GM12878 (cell line): ENCODE measurements around the gene CTSS. TPM values are rescaled to one million over a fixed set of nuclear protein-coding genes. Genes with fewer than 3 reads are reported as not detected.

Experiments used
- ATAC-seq: fragments of 200-7000 bp; cut with Tn5 transposase; 3 replicates; pipeline ENCODE4 v1.9.1; 2020; ENCODE audit warnings: mild to moderate bottlenecking, moderate library complexity
- BruUV-seq: library from RNA; stranded (reverse); fragments of 400-500 nt; replicated peaks from 2 replicates; lab custom pipeline; 2021; lab: Mats Ljungman, UMichigan
- CTCF ChIA-PET: fragments of 300-600 bp; sonication (Branson Sonifier 250); formaldehyde crosslinking; extraction: SDS; loops from one replicate; lab custom pipeline; 2021; ENCODE audit warnings: inconsistent platforms; lab: Yijun Ruan, JAX
- POLR2A ChIA-PET: fragments of 350-600 bp; formaldehyde crosslinking; extraction: SDS; loops from one replicate; lab custom pipeline; 2021; ENCODE audit warnings: inconsistent platforms; lab: Charles Lee
- RAD21 ChIA-PET: fragments of 300-600 bp; sonication (Branson Sonifier 250); formaldehyde crosslinking; loops from one replicate; lab custom pipeline; 2023; ENCODE audit warnings: antibody characterized with exemption; ENCODE audit not compliant: unreplicated experiment; lab: Charles Lee
- SMC1A ChIA-PET: fragments of 300-600 bp; sonication (Branson Sonifier 250); formaldehyde crosslinking; loops from one replicate; lab custom pipeline; 2023; ENCODE audit not compliant: unreplicated experiment, uncharacterized antibody; lab: Charles Lee
- DNase-seq: peaks from one replicate; pipeline ENCODE4 v3.0.0-alpha.2; 2011; ENCODE audit warnings: low read depth, low spot score
- FAIRE-seq: peaks from 3 replicates; lab custom pipeline; 2011; peaks lifted over from hg19 to GRCh38; lab: Jason Lieb, UNC
- H2AFZ ChIP-seq: 2 replicates; pipeline ENCODE4 v1.6.0; 2011; ENCODE audit warnings: low read depth, low read length, control low read depth; ENCODE audit not compliant: control insufficient read depth
- H3K27ac ChIP-seq: 2 replicates; pipeline ENCODE4 v1.5.1; 2011; ENCODE audit warnings: control low read depth; ENCODE audit not compliant: control insufficient read depth, insufficient read depth
- H3K27me3 ChIP-seq, 2 experiments: replicated peaks in 1 of 2; 2 replicates each; pipeline versions ENCODE4 v1.6.0 to v1.6.1; 2011; ENCODE audit warnings: low read length in 1 of 2; ENCODE audit not compliant: control insufficient read depth in 2 of 2, insufficient read depth in 2 of 2
- H3K36me3 ChIP-seq, 2 experiments: 2 replicates each; pipeline ENCODE4 v1.5.1; 2011; ENCODE audit warnings: low read length in 1 of 2; ENCODE audit not compliant: control insufficient read depth in 2 of 2, insufficient read depth in 2 of 2
- H3K4me1 ChIP-seq: 2 replicates; pipeline ENCODE4 v1.6.1; 2011; ENCODE audit warnings: mild to moderate bottlenecking, low read length, moderate library complexity, mixed read lengths; ENCODE audit not compliant: control insufficient read depth, insufficient read depth
- H3K4me2 ChIP-seq: 2 replicates; pipeline ENCODE4 v1.6.0; 2011; ENCODE audit warnings: control low read depth; ENCODE audit not compliant: control insufficient read depth, insufficient read depth
- H3K4me3 ChIP-seq: fragments of 200-600 bp; sonication (generic); 2 replicates; pipeline ENCODE4 v1.5.1; 2016
- H3K79me2 ChIP-seq: 2 replicates; pipeline ENCODE4 v1.6.0; 2011; ENCODE audit warnings: low read length; ENCODE audit not compliant: control insufficient read depth, insufficient read depth
- H3K9ac ChIP-seq: 2 replicates; pipeline ENCODE4 v1.8.0; 2011; ENCODE audit warnings: low read length, control low read depth, mixed read lengths; ENCODE audit not compliant: control insufficient read depth, insufficient read depth
- H3K9me3 ChIP-seq: replicated peaks from 3 replicates; pipeline ENCODE4 v1.5.1; 2011; ENCODE audit warnings: mild to moderate bottlenecking, low read length; ENCODE audit not compliant: control insufficient read depth, insufficient read depth
- H4K20me1 ChIP-seq: 2 replicates; pipeline ENCODE4 v1.6.0; 2011; ENCODE audit not compliant: control insufficient read depth, insufficient read depth
- CTCF ChIP-seq, 3 experiments: IDR thresholded peaks in 2 of 3; conservative IDR thresholded peaks in 1 of 3; 2 replicates each; pipeline ENCODE4 v1.5.1; 2011; ENCODE audit warnings: low read depth in 3 of 3, low read length in 3 of 3, mild to moderate bottlenecking in 3 of 3, control low read depth in 2 of 3, moderate library complexity in 2 of 3, inconsistent platforms in 1 of 3, mixed read lengths in 1 of 3; ENCODE audit not compliant: control insufficient read depth in 2 of 3, insufficient read depth in 1 of 3; ENCODE audit errors: extremely low read depth in 1 of 3
- IRF3 ChIP-seq: fragments of 450-650 bp; IDR thresholded peaks from 2 replicates; pipeline ENCODE4 v1.6.1; 2014; ENCODE audit warnings: mild to moderate bottlenecking
- RAD21 ChIP-seq: IDR thresholded peaks from 2 replicates; pipeline ENCODE4 v1.6.1; 2011; ENCODE audit warnings: mild to moderate bottlenecking, low read depth, low read length, moderate library complexity; ENCODE audit not compliant: insufficient read depth
- SMC3 ChIP-seq: IDR thresholded peaks from 2 replicates; pipeline ENCODE4 v1.6.1; 2011; ENCODE audit warnings: low read length, improper control_type of control experiment, borderline replicate concordance
- WGBS: methylation state at CpG from one replicate; pipeline ENCODE4 v1.1.6; 2016; ENCODE audit warnings: low lambda C conversion rate; ENCODE audit not compliant: insufficient replicate concordance, insufficient coverage; ENCODE audit errors: missing lambda C conversion rate; 5-methylcytosine and 5-hydroxymethylcytosine counted together
- in situ Hi-C: fragments of 300-500 bp; cut with MboI; formaldehyde crosslinking; loops from 9 replicates; pipeline ENCODE4 v1.14.3; 2018; ENCODE audit warnings: mixed read lengths
- intact Hi-C: fragments of 100-400 bp; cut with micrococcal nuclease; formaldehyde crosslinking; loops from one replicate; pipeline ENCODE4 v1.14.2; 2022; ENCODE audit not compliant: unreplicated experiment
- polyA plus RNA-seq, 11 experiments: library from polyadenylated mRNA; depleted of rRNA in 4 of 11; unstranded in 6 of 11; stranded (reverse) in 5 of 11; fragments of >200 nt; fragmentation: Nextera tagmentation in 4 of 11; fragmentation: Illumina TruSeq in 1 of 11; extraction: Ambion mirVana in 4 of 11; extraction: Trizol in 1 of 11; gene quantifications; 1 replicate in 1 of 11; 2 replicates in 10 of 11; pipeline versions ENCODE4 v1.2.1 to v1.2.3, GENCODE V29; 2011 to 2016; ENCODE audit warnings: inconsistent platforms in 2 of 11, missing spikeins in 2 of 11, low read depth in 1 of 11
- total RNA-seq, 4 experiments: library from RNA; depleted of rRNA in 3 of 4; stranded (reverse); fragments of >200 nt in 3 of 4; fragmentation: Illumina TruSeq in 1 of 4; extraction: Trizol in 1 of 4; gene quantifications; 2 replicates each; pipeline versions ENCODE4 v1.2.1 to v1.2.3, GENCODE V29; 2013 to 2021

Gene CTSS
- total and polyA plus RNA-seq, 10 of the 15 experiments (the other 5 are each of a cell fraction or from before 2014, with no cell fraction given), result 32.8 to 174 (median 60.9) TPM

GRCh38 chr1:150813028-150813707 lies 47.6 kb upstream of the CTSS start:
- Histone ChIP-seq H3K9me3 (no peaks in the 10 kb centered on the region), H4K20me1 (no peaks in the 10 kb centered on the region), H3K4me3 (no peak overlapping the region), H3K27ac (no peak overlapping the region), H2AFZ (no peak overlapping the region), H3K4me1 (no peaks in the 10 kb centered on the region), H3K9ac (no peak overlapping the region), H3K4me2 (no peak overlapping the region), H3K79me2 (no peaks in the 10 kb centered on the region), H3K27me3 (no peaks in the 10 kb centered on the region), H3K36me3 (peaks cover 3 to 17% of the 10 kb centered on the region in 2 experiments)
- DNase-seq (no peak), FAIRE-seq (peak; percentile 38), ATAC-seq (peak; percentile 85)
- intact Hi-C loops (loop anchor here (5.0 kb wide), 2 partner anchors 51 to 251 kb away; no protein-coding TSS in a partner anchor), in situ Hi-C loops (no loop called here)
- CTCF ChIA-PET, result interaction anchor here (0.6 to 2.8 kb wide), 11 partner anchors 9 to 323 kb away, joined by 3 to 15 read pairs (median 4); partner anchors contain the start of gene CTSS
- SMC1A ChIA-PET, result interaction anchor here (1.4 to 1.7 kb wide), 4 partner anchors 8 to 95 kb away, joined by 4 to 8 read pairs (median 4); partner anchors contain the start of gene CTSS
- 89% methylated on average over 5 of the region's 5 CpGs for WGBS
- BruUV-seq, result no TSS peak
- RAD21 ChIA-PET, result interaction anchor here (0.7 to 0.9 kb wide), 3 partner anchors 12 to 252 kb away, joined by 3 to 4 read pairs (median 3); no protein-coding TSS in a partner anchor
- POLR2A ChIA-PET, result interaction anchor here (0.6 kb wide), 1 partner anchor 579 kb away, joined by 4 read pairs; no protein-coding TSS in a partner anchor
- TF ChIP-seq RAD21 (peak; percentile 67), CTCF (IDR thresholded peaks at IDR 0.05 in 2 of 3, conservative IDR thresholded peaks at IDR 0.05 in 1 of 3; ENCODE audit: control insufficient read depth in 2 of 3, extremely low read depth in 1 of 3, insufficient read depth in 1 of 3, low read depth in 3 of 3, low read length in 3 of 3) (peak; percentile 57 to 65 (median 59)), IRF3 (no peak), SMC3 (peak; percentile 57)
